Suprapubic skin (tissue), 4 donors: Measurements from ENCODE around the gene POLR1E.
"Not testable (repeated sequence)": the region's sequence is repeated elsewhere in the genome, so short reads cannot be mapped to it uniquely, and the experiment has no call there.

Experiments
- CTCF ChIP-seq, 2 donors: fragments of 200-600 bp in 1 of 2; fragments of 450-650 bp in 1 of 2; sonication (generic) in 1 of 2; IDR thresholded peaks; one replicate each; pipeline ENCODE4 v1.5.1; 2016 to 2019; ENCODE audit warnings: antibody characterized with exemption in 2 of 2, mild to moderate bottlenecking in 1 of 2, moderate library complexity in 1 of 2
- EP300 ChIP-seq: sonication (generic); formaldehyde crosslinking; IDR thresholded peaks from one replicate; pipeline ENCODE4 v1.6.1; 2017; ENCODE audit warnings: antibody characterized with exemption
- POLR2A ChIP-seq, 2 donors: fragments of 450-650 bp; IDR thresholded peaks; one replicate each; pipeline ENCODE4 v1.6.1; 2017; ENCODE audit warnings: antibody characterized with exemption in 2 of 2, mild to moderate bottlenecking in 2 of 2, moderate library complexity in 2 of 2
- POLR2AphosphoS5 ChIP-seq, 3 donors: sonication (generic); formaldehyde crosslinking; IDR thresholded peaks; one replicate each; pipeline ENCODE4 v1.6.1; 2017; ENCODE audit warnings: antibody characterized with exemption in 3 of 3

GRCh38 chr9:37473982-37474381 is 11.8 kb upstream of the POLR1E start:
- not testable (repeated sequence) for TF ChIP-seq POLR2AphosphoS5 (IDR thresholded peaks at IDR 0.05); CTCF (IDR thresholded peaks at IDR 0.05); EP300; POLR2A (IDR thresholded peaks at IDR 0.05)
